ENCODE measurements around the gene UNC13C.

UNC13C gene

DNA sequence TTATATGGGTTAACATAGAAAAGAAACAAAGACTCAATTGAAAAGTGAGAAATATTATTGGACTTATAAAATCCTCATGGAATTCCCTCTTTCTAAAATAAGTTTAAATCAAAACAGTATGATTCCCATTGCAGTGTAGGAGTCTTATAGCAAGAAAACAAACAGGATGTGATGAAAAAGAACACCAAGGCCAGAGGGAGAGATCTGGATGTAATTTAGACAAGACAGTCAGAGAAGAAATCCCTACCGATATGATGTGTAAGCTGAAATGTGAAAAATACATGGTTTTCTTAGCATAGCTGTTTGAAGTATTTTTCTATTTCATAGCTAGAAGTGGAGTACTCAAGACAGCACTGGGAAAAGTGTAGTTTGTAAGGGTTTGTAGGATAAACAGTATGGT is 697.0 kb downstream of the UNC13C start:
- TF ChIP-seq, protein P1, sequence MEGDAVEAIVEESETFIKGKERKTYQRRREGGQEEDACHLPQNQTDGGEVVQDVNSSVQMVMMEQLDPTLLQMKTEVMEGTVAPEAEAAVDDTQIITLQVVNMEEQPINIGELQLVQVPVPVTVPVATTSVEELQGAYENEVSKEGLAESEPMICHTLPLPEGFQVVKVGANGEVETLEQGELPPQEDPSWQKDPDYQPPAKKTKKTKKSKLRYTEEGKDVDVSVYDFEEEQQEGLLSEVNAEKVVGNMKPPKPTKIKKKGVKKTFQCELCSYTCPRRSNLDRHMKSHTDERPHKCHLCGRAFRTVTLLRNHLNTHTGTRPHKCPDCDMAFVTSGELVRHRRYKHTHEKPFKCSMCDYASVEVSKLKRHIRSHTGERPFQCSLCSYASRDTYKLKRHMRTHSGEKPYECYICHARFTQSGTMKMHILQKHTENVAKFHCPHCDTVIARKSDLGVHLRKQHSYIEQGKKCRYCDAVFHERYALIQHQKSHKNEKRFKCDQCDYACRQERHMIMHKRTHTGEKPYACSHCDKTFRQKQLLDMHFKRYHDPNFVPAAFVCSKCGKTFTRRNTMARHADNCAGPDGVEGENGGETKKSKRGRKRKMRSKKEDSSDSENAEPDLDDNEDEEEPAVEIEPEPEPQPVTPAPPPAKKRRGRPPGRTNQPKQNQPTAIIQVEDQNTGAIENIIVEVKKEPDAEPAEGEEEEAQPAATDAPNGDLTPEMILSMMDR (IDR thresholded peaks at IDR 0.05): no peak

DNA sequence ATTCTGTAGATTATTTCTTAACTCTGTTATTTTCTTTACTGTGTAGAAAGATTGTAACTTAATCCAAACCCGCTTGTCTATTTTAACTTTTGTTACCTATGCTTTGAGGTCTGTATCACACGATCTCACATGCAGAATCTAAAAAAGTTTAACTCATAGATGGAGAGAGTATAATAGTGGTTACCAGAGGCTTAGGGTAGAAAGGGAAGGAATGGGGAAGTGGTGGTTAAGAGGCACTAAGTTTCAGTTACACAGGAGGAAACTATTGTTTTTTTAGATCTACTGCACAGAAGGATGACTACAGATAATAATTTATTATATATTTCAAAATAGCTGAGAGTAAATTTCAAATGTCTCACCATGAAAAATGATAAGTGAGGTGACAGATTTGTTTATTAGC is 703.3 kb downstream of the UNC13C start:
- TF ChIP-seq, protein P1 (IDR thresholded peaks at IDR 0.05): no peak

Measured in LNCAP (cell line).